ACC112 (cell line): Measurements from ENCODE around the gene RACGAP1.
"Not testable (repeated sequence)": the region's sequence is repeated elsewhere in the genome, so short reads cannot be mapped to it uniquely, and the experiment has no call there.

Experiments used
- H2AFZ ChIP-seq: fragments of 200-600 bp; sonication (generic); one replicate; pipeline ENCODE4 v1.6.0; 2017; ENCODE audit warnings: antibody characterized with exemption, low read length; ENCODE audit not compliant: unreplicated experiment
- H3K27ac ChIP-seq: fragments of 200-600 bp; sonication (generic); 2 replicates; pipeline ENCODE4 v1.5.1; 2014; ENCODE audit warnings: low read depth, mild to moderate bottlenecking, antibody characterized with exemption, low read length, moderate library complexity
- H3K27me3 ChIP-seq: fragments of 200-600 bp; sonication (generic); 2 replicates; pipeline ENCODE4 v1.6.1; 2014; ENCODE audit warnings: mild to moderate bottlenecking, antibody characterized with exemption, low read length, moderate library complexity, mixed read lengths; ENCODE audit not compliant: insufficient read depth
- H3K36me3 ChIP-seq: fragments of 200-600 bp; sonication (generic); 2 replicates; pipeline ENCODE4 v1.6.1; 2016; ENCODE audit warnings: mild to moderate bottlenecking, antibody characterized with exemption, low read length, moderate library complexity, mixed read lengths; ENCODE audit not compliant: insufficient read depth
- H3K4me1 ChIP-seq: fragments of 200-600 bp; sonication (generic); one replicate; pipeline ENCODE4 v1.6.1; 2016; ENCODE audit warnings: low read length, mixed read lengths; ENCODE audit not compliant: insufficient read depth, unreplicated experiment, control insufficient read depth
- H3K4me3 ChIP-seq: fragments of 200-600 bp; sonication (generic); 2 replicates; pipeline ENCODE4 v1.5.1; 2014; ENCODE audit warnings: mild to moderate bottlenecking, low read depth, low read length
- H3K79me2 ChIP-seq: fragments of 200-600 bp; sonication (generic); one replicate; pipeline ENCODE4 v1.6.0; 2016; ENCODE audit warnings: low read length; ENCODE audit not compliant: control insufficient read depth, unreplicated experiment, insufficient read depth

The RACGAP1 gene

DNA sequence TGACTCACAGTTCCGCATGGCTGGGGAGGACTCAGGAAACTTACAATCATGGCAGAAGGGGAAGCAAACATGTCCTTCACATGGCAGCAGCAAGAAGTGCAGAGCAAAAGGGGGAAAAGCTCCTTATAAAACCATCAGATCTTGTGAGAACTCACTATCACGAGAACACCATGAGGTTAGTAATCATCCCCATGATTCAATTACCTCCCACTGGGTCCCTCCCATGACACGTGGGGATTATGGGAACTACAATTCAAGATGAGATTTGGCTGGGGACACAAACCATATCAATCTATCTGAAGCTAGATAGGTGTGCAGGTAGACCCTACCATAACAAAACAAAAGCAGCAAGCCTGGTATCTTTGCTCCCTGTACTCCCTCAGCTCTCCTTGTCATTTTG, 38.8 kb downstream of the RACGAP1 start:
- Histone ChIP-seq H3K4me1 (peaks cover 34% of the 10 kb centered on the region), H3K36me3 (peaks cover 12% of the 10 kb centered on the region; the same call in 1 of the 2 replicates)
- not testable (repeated sequence) for H3K27me3 ChIP-seq, H3K27ac ChIP-seq, H3K4me3 ChIP-seq, H3K79me2 ChIP-seq, H2AFZ ChIP-seq

- Histone ChIP-seq H3K27ac (no peak overlapping the region), H3K36me3 (peaks cover 12% of the 10 kb centered on the region; the same call in 1 of the 2 replicates), H3K27me3 (no peaks in the 10 kb centered on the region), H3K4me3 (no peak overlapping the region), H3K79me2 (no peaks in the 10 kb centered on the region), H3K4me1 (peaks cover 34% of the 10 kb centered on the region), H2AFZ (no peak overlapping the region)
These were observed 39.3 kb downstream of the RACGAP1 start for GRCh38 chr12:49985981-49986380.

DNA sequence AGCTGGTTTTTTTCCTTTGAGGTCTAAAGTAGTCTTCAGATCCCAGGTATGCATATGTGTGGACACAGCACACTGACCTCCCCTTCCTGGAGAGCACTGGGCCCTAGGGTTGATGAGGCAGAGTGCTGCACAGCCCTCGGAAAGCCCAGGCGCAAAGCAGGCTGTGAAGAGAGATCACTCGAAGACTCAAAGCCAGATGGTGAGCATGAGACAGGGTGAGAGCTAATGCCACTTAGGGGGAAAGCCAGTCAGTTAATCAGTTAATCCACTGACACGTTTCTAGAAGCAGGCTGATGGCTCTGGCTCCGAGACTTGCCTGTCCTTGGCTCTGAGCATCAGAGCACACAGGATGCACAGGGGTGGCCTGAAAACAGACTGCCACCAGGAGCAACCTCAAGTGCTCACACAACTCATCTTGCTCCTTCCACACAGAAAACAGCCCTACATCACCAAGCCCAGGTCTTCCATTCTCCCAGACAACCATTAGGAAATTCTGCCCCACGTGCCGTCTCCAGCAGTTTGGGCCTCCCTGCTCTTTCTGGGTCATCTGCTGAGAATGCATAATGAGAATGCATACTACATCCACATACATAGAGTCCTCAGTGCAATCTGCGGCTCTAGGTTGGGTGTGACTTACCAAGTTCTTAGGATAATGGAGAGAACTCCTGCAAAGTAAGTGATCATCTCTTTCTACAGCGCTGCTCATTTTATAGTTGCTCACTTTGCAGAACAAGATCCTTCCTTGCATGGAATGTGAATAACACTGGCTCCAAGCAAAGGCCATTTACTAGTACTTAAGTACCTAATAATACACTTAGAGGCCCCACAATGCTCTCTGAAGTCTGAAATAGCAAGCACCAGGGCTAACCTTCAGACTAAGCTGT, 40.6 kb downstream of the RACGAP1 start:
- H3K4me1 ChIP-seq = peaks cover 25% of the 10 kb centered on the region
- no peak overlapping the region for H2AFZ ChIP-seq
- peak overlapping the region; percentile 23 for H3K27ac ChIP-seq
- no peak overlapping the region for H3K4me3 ChIP-seq
- H3K79me2 ChIP-seq = no peaks in the 10 kb centered on the region
- no peaks in the 10 kb centered on the region for H3K27me3 ChIP-seq
- H3K36me3 ChIP-seq = peaks cover 9% of the 10 kb centered on the region; the same call in 1 of the 2 replicates

DNA sequence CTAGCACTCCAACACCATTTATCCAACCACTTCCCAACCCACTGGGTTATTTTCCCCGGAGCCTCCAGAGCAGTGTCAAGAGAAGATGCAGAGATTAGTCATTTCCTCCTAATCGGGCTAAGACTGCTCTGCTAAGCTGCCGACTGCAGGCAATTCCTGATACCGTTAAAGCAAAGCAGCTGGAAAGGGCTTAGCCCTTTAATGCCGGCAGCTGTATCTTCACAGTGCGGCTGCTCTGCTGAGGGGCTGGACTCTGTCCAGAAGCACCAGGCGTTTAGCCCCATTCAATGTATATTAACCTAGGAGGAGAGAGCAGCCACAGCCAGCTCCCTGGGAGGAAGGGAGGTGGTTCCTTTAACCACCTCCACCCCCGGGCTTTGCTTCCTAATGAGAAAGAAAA, 41.4 kb downstream of the RACGAP1 start:
- peak overlapping the region; percentile 4 for H2AFZ ChIP-seq
- no peaks in the 10 kb centered on the region for H3K79me2 ChIP-seq
- peak overlapping the region; percentile 49 for H3K27ac ChIP-seq
- H3K4me1 ChIP-seq = peaks cover 25% of the 10 kb centered on the region
- no peaks in the 10 kb centered on the region for H3K27me3 ChIP-seq
- H3K4me3 ChIP-seq = no peak overlapping the region
- H3K36me3 ChIP-seq = peaks cover 4% of the 10 kb centered on the region; the same call in 1 of the 2 replicates

DNA sequence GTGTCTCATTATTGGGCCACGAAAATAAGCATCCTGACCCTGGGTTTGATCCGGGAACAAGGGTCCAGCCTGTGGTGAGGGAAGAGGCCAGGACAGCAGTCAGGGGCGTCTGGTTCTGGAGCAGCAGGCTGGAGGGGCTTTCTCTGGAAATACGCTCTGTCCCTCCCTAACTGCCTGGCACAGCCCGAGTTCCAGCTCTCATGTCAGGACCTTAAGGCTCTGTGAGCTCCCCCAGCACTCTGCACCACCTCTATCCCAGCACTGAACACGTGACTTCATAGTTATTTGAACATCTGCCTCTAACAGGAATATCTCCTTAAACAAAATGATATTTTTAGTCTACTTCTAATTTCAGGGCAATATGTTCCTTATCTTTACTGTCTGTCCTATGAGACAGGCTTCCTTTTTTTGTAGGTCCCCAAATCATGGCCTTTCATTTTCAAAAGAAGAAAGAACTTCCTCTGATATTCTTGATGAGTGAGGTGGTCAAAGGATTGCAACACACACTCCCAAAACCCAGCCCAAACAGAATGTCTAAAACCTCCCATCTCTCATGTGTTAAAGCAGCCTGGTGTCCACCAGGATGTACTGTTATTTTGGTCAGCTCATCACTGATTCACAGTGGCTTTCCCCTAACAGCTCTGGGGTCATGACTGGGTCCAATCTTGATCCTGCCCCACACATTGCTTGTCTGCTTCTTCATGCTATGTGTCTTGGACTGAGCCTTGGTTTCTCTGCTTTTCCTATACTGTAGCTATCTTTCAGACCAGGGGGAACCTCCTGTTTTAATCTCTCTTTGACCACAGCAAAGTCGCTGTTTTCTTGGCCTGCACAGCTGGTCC, 42.8 kb downstream of the RACGAP1 start:
- Histone ChIP-seq H3K27me3 (no peaks in the 10 kb centered on the region), H3K36me3 (no peaks in the 10 kb centered on the region), H3K4me3 (no peak overlapping the region), H3K79me2 (no peaks in the 10 kb centered on the region), H3K27ac (peak overlapping the region; percentile 35), H3K4me1 (peaks cover 25% of the 10 kb centered on the region), H2AFZ (no peak overlapping the region)

DNA sequence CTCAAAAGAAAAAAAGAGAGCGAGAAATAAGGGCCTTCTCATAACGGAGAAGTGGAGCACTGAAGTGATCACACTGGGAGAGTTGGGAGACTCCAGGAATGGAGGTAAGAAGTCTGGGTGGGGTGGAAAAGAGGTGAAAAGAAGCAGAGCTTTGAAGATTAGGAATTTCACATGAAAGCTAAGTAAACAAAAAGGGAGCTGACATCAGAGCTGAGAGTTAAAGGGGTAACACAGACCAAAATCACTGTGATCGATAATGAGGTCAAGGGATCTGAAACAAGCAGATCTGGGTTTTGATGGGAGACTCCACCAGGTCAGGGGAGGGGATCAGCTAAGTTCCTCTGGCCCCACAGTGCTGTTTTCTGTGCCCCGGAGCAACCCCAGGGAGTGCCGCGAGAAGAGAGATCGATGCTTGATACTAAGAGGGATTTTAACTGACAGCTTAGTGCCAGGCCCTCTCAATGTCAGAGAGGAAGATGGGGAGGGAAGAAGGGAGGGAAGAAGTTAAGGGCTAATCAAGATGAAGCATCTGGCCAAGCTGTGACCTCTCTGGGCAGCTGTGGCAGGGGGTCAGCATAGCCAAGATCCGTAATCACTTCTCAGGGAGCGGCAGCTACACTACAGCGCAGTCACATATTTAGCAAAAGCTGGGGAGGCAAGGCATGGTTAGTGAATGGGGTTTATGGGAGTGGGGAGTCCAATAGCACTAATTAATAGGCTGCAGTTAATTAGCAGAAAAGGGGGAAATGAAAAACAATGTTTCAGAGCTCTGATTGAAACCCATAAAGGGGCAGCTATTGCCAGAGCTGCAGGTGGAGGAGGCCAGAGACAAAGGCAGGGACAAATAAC, 44.6 kb downstream of the RACGAP1 start:
- Histone ChIP-seq H3K79me2 (no peaks in the 10 kb centered on the region), H3K27ac (no peak overlapping the region), H3K4me3 (no peak overlapping the region)

GRCh38 chr12:49979791-49980190, 45.5 kb downstream of the RACGAP1 start:
- H3K4me3 ChIP-seq = no peak overlapping the region
- no peak overlapping the region for H2AFZ ChIP-seq
- H3K27ac ChIP-seq = no peak overlapping the region
- H3K36me3 ChIP-seq = no peaks in the 10 kb centered on the region
- peaks cover 25% of the 10 kb centered on the region for H3K4me1 ChIP-seq
- H3K27me3 ChIP-seq = no peaks in the 10 kb centered on the region
- H3K79me2 ChIP-seq = no peaks in the 10 kb centered on the region

More for the DNA sequence above, 44.6 kb downstream of the RACGAP1 start:
- Histone ChIP-seq H3K4me1 (peaks cover 25% of the 10 kb centered on the region), H3K36me3 (no peaks in the 10 kb centered on the region), H3K27me3 (no peaks in the 10 kb centered on the region), H2AFZ (no peak overlapping the region)

DNA sequence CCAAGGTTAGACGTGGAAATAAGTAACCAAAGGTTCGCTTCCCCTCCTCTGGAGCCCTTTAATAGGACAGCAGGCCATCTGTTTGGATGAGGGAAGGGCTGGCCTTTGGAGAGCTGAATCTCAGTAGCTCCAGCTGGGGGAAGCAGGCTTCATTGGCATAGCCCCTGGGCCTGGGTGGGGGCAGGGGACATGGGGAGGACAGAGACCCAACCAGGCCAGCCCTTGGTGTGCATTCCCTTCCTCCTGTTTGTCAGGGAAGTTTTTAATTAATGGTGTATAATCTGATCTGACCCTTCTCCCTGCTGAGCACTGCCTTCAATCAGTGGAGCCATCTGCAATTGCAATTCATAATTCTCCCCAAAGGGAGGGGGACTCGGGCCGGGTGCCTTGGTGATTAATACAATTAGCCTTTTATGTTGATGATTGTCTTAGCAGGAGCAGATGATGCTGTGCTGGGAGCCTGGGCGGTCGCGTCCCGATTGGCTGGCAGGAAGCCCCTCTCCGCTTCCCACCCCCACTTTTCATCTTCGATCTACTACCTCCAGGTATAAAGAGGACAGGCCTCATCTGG, 46.2 kb downstream of the RACGAP1 start:
- H3K4me3 ChIP-seq = no peak overlapping the region
- H3K79me2 ChIP-seq = no peaks in the 10 kb centered on the region
- no peak overlapping the region for H3K27ac ChIP-seq
- no peak overlapping the region for H2AFZ ChIP-seq
- H3K27me3 ChIP-seq = no peaks in the 10 kb centered on the region
- H3K36me3 ChIP-seq = no peaks in the 10 kb centered on the region
- peaks cover 18% of the 10 kb centered on the region for H3K4me1 ChIP-seq

DNA sequence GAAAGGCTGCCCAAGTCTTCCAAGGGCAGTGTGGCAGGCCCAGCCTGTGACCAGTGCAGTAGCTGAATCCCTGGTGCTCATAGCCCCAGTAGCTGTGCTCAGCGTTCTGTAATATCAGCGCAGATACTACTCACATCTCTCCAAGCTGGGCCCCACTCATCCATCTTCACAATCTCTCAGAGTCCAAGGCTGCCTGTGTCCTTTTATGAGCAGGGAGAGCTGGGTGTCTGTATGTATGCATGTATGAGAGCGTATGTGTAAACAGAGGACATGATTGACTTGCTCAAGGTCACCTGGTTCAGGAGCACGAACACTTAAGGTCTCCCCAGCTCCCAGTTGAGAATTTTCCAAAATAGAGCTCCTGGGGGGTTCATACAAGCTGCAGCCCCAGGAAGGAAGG, 47.2 kb downstream of the RACGAP1 start:
- H3K4me3 ChIP-seq = no peak overlapping the region
- H3K36me3 ChIP-seq = no peaks in the 10 kb centered on the region
- no peaks in the 10 kb centered on the region for H3K79me2 ChIP-seq
- no peak overlapping the region for H3K27ac ChIP-seq
- peaks cover 11% of the 10 kb centered on the region for H3K4me1 ChIP-seq
- H3K27me3 ChIP-seq = no peaks in the 10 kb centered on the region
- H2AFZ ChIP-seq = no peak overlapping the region

DNA sequence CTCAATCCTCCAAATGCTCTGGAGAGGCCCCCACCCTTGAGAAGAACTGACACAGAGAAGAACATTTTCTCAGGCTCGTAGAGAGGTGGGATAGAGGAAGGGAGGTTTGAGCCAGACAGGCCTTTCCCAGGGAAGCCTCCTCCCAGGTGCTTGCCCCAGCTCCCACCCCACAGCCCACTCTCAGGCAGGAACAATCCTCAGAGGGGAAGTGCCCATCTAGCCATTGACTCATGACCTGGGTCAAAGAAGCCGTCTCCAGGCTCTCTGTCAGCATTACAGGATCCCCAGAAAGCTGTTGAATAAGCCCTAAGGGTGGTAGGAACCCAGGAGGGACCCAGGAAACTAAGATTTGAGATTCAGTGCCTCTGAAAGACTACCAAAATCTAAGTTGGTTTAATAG, 48.7 kb downstream of the RACGAP1 start:
- no peaks in the 10 kb centered on the region for H3K4me1 ChIP-seq
- no peaks in the 10 kb centered on the region for H3K79me2 ChIP-seq
- H3K27me3 ChIP-seq = no peaks in the 10 kb centered on the region
- H3K36me3 ChIP-seq = no peaks in the 10 kb centered on the region
- H3K4me3 ChIP-seq = no peak overlapping the region
- H3K27ac ChIP-seq = no peak overlapping the region
- no peak overlapping the region for H2AFZ ChIP-seq
